ENCODE measurements around the gene EFS.

Gene EFS

DNA sequence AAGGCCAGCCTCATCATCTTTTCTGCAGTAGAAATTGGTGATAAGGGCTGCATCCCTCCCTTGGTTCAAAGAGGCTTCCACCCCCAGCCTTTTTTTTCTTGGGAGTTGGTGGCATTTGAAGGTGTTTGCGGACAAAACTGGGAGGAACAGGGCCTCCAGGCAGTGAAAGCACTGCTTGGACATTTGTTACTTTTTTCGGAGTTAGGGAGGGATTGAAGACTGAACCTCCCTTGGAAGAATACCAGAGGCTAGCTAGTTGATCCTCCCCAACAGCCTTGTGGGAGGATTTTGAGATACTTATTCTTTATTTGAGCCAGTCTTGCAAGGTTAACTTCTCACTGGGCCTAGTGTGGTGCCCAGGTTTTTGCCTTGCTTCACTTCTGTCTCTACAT, 40.5 kb downstream of the EFS start:
- no peak for DNase-seq

DNA sequence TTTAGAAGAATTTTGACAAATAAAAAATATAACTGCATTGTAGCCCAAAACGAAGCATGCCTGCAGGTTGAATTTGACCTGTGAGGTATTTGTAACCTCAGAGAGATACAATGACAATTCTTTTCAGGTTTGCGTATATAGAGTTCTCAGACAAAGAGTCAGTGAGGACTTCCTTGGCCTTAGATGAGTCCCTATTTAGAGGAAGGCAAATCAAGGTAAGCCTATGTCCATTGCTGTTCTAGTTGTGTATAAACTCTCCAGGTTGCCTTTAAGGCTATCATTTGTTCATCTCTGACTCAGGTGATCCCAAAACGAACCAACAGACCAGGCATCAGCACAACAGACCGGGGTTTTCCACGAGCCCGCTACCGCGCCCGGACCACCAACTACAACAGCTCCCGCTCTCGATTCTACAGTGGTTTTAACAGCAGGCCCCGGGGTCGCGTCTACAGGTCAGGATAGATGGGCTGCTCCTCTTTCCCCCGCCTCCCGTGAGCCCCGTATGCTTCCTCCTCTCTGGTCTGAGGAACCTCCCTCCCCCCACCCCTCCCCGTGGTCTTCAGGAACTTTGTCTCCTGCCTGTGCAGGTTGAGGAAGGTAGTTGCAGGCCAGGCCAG, 41.0 kb downstream of the EFS start:
- no peak for DNase-seq

- DNase-seq, result no peak
Measured at GRCh38 chr14:23322568-23323517, 42.1 kb downstream of the EFS start.

DNA sequence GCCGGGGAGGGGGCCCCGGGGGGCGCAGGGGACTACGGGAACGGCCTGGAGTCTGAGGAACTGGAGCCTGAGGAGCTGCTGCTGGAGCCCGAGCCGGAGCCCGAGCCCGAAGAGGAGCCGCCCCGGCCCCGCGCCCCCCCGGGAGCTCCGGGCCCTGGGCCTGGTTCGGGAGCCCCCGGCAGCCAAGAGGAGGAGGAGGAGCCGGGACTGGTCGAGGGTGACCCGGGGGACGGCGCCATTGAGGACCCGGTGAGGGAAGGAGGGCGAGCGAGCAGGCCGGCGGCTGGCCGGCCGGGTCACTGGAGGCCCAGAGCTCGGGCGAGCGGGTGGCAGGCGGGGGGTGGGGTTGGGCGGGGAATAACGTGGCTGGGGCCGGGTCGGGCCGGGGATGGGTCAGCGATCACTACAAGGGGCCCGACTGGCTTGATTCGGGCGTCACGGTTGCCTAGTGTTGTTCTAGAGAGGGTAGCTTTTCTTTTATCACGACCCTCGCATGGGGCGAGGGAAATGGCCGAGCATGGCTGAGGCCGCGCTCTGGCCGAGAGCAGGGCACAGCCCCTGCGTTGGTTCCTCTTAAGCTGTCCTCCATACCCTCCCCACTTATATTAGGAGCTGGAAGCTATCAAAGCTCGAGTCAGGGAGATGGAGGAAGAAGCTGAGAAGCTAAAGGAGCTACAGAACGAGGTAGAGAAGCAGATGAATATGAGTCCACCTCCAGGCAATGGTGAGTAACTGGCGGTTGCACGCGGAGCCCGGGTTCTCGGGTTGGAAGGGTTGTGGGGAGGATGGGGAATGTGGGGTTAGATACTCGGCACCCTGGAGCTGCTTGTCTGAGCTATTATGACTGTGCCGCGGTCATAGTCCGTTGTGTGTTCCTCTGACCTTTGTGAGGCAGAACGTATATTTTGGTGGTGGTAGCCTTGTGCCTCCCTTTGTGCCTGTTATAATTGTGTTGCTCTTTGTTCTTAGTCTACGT, 43.1 kb downstream of the EFS start:
- peak; percentile 82 for DNase-seq

- peak; percentile 97 for DNase-seq
Measured at GRCh38 chr14:23320584-23321571, 44.1 kb downstream of the EFS start, which contains the start of gene PABPN1. PABPN1 (plus strand) TSS chr14:23321457; CDS start chr14:23321470, 13 bp downstream.

DNA sequence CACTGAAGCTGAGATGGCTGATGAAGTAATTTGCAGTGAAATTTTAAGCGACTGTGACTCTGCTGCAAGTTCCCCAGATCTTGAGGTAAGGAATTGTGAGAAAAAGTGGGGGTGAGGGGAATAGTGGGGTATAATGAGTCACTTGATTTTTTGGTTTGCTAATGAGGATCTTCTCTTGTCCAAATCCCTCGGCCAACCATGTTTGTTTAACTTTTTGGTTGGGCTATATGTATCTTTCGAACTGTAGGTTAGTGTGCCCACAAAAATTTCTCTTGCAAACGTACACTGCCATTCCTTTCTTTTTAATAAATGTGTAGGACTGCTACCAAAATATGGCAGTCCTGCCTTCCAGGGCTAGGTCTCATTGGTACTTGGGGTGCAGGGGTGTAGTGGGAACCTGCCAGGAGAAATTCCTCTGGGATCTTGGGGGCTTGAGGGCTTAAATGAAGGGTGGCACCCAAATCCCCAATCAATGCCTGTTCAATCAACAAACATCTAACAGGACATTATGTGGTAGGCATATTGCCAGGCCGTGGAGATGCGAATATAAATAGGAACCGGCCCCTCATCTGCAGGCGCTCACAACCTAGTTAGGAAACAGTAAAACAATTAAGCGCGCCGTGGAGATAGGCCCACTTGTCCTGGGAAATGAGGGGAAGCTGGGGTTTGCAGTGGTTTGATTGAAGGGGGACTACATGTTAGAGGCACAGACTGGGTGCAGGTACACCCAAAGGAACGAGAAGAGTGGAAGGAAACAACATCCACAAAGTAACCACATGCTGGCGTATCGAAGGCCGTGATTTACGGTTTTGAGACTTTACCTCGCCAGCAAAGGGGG, 45.0 kb downstream of the EFS start:
- no peak for DNase-seq

DNA sequence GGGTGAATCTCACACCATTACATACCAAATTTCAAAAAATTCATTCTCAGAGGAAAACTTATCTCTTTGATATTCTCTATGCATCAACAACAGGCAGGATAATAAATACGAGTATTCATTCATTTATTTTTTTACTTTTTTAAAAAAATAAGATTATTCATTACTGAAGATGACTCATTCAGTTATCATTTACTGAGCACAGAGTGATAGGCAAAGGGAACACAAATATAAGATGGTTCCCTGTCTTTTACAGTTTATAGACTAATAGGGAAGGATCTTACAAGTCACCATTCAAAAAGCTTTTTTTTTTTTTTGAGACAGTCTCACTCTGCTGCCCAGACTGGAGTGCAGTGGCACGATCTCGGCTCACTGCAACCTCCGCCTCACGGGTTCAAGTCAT, 48.7 kb downstream of the EFS start:
- DNase-seq, result no peak

DNA sequence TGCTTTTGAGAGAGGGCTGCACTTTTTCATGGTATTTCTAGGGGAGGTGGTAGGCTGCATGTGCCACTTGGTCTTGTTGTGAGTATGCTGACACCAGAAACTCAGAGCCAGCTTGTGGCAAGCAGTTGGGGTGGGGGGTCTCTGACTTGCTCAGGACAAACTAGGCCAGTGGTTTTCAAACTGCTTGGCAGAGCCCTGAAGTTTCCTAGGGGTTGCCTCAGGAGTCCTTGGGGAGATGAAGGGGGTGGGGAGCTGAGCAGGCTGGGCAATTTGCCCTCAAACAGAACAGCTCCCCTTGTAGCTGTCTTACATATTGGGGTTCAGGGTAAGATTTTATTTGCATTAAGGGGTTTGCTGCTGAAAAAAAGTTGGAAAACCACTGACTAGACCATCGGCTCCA, 54.4 kb downstream of the EFS start:
- DNase-seq, result no peak

- DNase-seq, result no peak
Measured at GRCh38 chr14:23308721-23309445, 56.1 kb downstream of the EFS start.

DNA sequence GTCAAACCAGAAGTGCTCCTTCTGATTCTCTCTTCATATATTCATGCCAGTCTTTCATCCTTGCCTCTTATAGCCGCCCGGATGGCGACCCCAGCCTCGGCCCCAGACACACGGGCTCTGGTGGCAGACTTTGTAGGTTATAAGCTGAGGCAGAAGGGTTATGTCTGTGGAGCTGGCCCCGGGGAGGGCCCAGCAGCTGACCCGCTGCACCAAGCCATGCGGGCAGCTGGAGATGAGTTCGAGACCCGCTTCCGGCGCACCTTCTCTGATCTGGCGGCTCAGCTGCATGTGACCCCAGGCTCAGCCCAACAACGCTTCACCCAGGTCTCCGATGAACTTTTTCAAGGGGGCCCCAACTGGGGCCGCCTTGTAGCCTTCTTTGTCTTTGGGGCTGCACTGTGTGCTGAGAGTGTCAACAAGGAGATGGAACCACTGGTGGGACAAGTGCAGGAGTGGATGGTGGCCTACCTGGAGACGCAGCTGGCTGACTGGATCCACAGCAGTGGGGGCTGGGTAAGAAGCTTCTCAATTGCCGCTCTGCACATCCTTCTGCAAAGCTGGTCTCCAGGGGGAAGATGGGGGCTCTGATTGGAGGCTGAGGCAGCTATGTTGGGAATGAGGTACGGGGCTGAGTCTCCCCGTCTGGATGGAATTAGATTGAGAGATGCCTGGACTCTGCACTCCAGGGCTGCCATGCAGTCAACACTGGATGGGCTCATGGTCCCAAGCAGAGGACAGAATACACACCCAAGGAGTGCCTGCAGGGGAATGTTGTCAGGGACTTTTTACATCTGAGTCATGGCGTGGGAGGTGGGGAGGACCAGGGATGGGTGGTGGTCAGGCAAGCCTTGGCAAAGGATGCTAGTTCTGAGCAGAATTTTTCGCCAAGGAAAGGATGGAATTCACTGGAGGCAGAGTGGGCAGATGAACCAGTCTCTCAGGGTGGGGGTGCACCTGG, 57.0 kb downstream of the EFS start:
- no peak for DNase-seq

- DNase-seq, result no peak
Measured at GRCh38 chr14:23307146-23307530, 57.8 kb downstream of the EFS start.

GRCh38 chr14:23306412-23307145, 58.4 kb downstream of the EFS start, which contains the start of gene BCL2L2:
BCL2L2 (plus strand) TSS chr14:23306833; CDS start chr14:23307768, 935 bp downstream.
- DNase-seq, result peak; percentile 32
